Kidney tubule cell (primary cell): ENCODE data around the gene NEXN.
"Not testable (repeated sequence)": the region's sequence is repeated elsewhere in the genome, so short reads cannot be mapped to it uniquely, and the experiment has no call there.

Experiments used
- DNase-seq: peaks from one replicate; pipeline ENCODE4 v3.0.0-alpha.2; 2018; ENCODE audit warnings: low spot score

NEXN gene

DNA sequence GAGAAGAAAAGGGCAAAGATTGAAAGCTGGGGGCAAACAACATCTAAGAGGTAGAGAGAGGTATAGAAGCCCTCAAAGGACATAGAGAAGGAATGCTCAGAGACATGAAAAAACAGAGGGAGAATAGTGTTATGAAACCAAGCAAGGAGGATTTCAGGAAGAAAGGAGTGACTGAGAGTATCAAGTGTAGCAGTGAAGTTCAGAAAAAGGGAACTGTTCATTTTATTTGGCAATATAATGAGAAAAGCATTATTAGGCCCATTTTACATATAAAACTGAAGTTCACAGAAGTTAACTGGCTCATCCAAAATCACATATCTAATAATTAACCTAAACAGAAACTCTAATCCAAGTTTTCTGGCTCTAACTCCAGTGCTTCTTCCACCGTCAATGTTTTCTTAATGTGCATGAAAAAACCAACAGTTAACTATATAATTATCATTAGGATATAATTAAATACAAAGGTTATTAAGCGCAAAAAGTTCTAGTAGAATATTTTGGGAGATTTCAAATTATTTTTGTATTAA lies 17.7 kb downstream of the NEXN start:
- no peak for DNase-seq

DNA sequence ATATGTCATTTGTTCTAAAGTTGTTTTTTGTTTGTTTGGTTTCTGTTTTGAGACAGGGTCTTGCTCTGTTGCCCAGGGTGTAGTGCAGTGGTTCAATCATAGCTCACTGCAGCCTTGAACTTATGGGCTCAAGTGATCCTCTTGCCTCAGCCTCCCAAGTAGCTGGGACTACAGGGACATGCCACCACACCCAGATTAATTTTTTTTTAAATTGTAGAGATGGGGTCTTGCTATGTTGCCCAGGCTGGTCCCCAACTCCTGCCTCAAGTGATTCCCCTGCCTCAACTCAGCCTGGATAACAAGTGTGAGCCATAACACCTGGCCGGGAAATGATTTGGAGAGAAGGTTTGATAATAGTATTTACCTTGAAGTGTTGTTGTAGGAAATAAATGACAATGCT lies 18.2 kb downstream of the NEXN start:
- DNase-seq = no peak

DNA sequence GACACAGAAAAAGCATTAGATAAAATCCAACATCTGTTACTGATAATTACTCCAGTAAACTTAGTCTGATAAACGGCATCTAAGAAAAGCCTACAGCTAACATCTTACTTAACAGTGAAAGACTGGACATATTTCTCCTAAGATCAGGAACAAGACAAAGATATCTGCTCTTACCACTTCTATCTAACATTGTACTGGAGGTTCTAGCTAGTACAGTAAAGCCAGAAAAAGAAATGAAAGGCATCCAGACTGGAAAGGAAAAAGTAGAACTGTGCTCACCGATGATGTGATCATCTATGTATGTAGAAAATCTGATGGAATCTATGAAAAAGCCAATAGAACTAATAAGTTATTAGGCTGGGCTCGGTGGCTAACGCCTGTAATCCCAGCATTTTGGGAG lies 21.7 kb downstream of the NEXN start:
- no peak for DNase-seq

DNA sequence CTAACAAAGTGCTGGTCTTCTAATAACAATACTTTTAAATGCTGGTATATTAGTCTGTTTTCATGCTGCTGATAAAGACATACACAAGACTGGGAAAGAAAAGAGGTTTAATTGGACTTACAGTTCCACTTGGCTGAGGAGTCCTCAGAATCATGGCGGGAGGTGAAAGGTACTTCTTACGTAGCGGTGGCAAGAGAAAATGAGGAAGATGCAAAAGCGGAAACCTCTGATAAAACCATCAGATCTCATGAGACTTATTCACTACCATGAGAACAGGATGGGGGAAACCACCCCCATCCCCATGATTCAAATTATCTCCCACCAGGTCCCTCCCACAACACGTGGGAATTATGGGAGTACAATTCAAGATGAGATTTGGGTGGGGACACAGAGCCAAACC lies 30.5 kb downstream of the NEXN start:
- DNase-seq = not testable (repeated sequence)

DNA sequence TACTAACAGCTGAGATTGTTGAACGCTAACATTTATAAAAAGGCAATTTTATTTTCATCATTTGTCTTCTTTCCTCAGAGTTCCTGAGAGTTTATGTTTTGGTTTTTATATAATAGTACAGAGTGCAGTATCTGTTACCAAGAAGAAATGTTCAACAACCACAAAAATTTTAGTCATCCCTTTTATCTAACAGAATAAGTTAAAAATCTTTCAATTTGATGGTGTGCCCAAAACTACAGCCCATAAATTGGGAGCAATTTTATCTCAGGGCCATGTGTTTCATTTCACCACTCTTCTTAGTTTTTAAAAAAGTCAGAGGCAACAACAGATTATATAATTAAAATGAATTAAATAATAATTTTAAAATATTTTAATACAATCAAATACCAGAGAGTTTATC lies 37.1 kb downstream of the NEXN start:
- no peak for DNase-seq

DNA sequence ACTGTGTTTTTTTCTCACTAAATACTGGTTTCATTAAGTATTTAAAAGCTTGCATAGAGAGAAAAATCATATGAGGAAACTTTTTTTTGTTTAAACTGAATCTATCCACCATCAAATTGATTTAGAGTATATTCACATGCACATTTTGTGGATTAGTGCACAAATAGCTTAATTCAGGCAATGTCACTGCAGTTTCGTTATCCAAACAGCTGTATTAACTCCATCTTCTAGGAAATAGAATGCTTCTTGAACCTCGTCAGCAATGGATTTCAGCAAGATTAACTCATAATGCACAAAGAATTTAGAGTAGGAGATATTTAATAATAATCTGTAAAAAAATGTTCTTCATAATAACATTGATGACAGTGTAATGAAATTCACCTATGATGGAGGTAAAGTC lies 37.5 kb downstream of the NEXN start:
- DNase-seq = no peak

DNA sequence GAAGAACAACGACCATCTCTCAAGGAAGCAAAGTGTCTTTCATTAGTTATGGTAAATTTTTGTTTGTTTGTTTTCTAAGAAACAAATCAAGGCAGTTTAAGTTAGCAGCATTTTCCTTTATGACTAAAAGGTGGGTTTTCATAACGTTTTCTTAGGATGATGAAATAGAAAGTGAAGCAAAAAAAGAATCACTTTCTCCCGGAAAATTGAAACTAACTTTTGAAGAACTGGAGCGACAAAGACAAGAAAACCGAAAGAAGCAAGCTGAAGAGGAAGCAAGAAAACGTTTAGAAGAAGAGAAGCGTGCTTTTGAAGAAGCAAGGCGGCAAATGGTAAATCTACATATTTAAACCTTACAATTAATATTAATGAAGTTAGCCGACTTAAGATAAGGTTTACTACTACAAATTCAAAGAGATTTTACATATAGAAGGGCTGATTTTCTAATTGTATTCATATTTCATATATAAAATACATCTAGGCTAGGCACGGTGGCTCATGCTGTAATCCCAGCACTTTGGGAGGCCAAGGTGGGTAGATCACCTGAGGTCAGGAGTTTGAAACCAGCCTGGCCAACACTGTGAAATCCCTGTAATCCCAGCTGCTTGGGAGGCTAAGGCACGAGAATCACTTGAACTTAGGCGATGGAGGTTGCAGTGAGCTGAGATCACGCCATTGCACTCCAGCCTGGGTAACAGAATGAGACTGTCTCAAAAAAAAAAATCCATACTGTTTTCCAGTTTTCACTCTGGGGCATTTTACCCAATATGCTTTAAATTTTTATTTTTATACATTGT lies 38.3 kb downstream of the NEXN start:
- no peak for DNase-seq

DNA sequence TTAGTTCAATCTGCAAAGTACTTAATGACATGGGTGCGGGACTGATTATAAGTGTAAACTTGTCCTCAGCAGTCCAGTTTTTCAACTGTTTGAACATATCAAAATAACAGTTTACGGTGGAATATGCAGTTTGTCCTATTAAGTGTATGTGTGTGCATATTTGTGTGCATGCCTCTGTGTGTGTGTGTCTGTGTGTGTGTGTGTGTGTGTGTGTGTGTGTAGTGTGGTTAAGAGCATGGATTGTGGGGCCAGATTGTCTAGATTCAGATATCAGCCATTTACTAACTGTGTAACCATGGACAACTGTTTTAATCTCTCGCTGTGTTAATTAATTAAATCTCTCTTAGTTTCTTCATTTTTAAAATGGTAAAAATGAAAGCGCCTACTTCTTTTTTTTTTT lies 39.0 kb downstream of the NEXN start:
- DNase-seq = no peak

DNA sequence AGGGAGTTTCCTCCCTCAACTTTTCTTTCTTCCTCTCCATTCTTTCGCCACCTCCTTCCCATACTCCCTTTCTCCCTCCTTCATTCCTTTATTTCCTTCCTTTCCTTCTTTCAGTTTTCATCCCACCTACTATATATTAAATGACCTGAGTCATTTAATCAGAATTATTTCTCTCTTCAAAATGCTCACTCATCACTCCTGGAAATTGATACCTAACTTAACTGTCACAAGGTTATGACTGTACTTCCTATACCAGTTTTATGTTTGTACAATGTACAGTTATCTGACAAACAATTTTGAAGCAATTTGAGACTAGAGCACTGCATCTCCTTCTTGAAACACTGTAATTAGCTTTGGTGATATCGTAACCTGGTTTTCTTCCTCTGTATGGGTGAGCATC lies 41.4 kb downstream of the NEXN start:
- no peak for DNase-seq

DNA sequence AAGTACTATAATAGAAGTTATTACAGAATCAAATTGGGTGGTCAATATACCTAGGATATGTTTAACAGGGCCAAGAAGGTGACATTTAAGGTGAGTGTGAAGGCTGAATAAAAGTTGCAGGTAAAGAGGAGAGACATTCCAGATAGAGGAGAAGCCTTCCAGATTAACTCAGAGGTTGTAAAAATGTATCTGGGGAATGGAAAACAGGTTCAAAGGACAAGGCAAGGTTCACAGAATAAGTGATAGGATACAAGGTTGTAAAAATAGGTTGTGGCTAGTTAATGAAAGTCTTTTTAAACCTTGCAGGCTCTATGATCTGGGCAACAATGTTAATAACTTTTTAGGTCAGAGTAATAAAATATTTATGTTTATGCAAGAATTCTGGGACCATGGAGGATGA lies 50.2 kb downstream of the NEXN start:
- DNase-seq = no peak

DNA sequence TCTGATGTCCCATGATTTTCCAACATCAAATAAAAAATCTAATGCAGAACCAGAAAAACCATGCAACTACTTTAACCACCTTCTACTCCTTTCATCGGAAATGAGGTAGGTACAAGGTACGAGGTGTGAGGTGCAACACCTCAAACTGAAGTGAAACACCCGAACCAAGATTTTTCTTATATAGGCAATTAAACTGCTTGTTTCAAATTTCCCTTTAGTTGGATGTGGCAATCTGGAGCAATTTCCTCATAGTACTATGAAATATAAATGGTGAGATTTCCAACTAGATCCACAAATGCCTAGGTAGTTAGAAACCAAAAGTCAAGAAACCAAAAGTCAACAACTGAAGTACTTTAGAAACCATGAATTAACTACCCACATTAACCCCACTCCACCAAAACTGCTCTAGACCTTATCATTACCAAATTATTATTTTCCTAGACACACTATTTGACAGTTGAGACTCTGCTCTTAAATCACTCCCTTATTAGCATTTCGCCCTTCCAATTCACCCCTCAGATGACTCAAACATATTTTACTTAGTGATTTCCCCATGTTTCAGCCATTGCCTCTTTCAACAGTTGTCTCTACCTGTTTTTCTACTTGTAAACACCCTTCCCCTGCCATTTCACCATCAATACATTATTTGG lies 52.6 kb downstream of the NEXN start:
- DNase-seq = no peak

DNA sequence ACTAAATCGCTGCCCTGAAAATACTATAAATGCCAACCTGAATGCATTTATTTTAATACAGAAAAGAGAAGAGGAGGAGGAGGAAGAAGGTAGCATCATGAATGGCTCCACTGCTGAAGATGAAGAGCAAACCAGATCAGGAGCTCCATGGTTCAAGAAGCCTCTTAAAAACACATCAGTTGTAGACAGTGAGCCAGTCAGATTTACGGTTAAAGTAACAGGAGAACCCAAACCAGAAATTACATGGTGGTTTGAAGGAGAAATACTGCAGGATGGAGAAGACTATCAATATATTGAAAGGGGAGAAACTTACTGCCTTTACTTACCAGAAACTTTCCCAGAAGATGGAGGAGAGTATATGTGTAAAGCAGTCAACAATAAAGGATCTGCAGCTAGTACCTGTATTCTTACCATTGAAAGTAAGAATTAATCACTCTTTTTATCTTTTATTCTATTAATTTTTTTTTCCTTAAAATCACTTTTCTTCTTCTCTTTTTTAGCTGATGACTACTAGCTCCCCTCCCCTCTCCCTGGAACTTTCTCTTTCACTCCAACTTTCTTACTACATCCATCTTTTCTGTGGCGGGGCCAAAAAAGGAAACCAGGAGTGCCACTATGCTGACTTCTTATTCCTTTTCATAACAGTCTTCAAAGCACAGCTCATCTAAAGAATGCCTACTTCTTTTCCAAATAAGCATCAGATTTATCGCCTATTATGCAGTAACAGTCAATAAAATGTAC lies 54.1 kb downstream of the NEXN start:
- DNase-seq = no peak

DNA sequence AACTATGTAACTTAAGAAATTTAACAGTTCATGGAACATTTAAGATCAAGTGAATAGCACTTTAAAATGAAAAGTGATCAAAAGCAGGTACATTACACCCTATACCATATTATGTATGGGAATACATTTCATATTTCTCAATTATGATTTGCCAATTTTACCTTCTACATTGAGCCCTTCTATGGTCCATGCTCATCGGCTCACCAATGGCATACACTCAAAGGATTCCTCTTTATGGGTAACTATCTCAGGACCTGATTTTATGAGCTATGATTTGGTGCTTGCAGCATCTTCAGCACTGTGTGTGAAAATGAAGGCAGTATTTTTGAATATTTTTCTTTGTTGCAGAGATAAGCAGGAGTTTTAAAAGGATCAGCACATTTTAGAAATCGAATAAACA lies 56.9 kb downstream of the NEXN start:
- no peak for DNase-seq

DNA sequence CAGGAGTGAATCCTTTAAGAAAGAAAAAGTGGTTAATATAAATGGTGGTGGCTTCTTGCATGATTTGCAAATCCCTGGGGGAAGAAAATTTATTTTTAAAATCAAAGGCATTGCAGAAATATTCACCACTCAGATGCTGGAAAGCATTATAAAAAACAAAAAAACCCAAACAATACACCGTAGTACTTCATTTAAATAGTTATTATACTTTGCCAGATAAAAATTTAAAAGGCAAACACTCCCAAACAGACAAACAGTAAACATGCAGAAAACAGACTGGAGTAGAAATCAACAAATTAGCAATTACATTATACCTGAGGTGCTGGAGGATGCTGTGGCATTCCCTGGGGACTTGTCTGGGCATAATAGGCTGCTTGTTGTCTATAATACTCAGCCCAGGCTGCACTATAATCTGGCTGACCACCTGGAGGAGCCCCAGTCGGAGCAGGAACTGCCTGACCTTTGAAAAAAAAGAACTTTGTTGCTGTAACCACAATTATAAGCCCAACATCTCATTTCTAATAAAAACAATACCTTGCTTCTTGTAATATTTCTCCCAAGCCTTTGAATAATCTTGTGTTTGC lies 60.5 kb downstream of the NEXN start:
- peak; percentile 20 for DNase-seq

DNA sequence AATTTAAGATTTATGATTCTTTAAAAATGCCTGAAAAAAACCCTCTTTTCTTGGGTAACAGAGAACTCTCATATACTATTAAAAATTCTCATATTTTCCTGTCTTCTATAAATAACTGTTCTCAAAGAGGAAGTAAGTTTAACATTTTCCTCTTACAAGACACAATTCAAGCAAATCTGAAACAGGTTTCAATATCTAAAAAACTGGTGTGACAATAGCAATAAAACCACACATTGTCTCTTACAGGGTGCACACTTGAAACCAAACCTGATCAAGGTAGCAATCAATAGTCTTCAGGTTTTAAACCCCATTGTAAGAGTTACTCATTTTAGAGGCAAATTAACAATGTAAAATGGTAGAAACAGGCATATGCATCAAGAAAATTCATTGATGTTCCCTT lies 62.4 kb downstream of the NEXN start:
- no peak for DNase-seq

DNA sequence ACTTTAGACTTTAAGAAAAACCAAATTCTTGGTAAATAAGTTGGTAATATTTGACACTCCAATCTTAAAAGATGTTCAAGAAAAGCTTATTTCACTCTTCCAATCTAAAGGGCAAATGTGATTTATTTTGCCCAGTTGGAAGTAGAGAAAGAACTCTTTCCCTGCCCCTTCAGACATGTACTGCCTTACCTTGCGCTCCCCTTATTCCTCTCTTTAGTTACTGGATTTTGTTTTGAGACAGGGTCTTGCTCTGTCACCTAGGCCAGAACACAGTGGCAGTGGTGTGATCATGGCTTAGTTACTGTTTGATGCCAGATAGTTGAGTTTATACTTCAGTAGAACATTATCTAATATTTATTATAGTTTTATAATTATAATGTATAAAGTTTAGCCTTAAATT lies 62.9 kb downstream of the NEXN start:
- DNase-seq = no peak

DNA sequence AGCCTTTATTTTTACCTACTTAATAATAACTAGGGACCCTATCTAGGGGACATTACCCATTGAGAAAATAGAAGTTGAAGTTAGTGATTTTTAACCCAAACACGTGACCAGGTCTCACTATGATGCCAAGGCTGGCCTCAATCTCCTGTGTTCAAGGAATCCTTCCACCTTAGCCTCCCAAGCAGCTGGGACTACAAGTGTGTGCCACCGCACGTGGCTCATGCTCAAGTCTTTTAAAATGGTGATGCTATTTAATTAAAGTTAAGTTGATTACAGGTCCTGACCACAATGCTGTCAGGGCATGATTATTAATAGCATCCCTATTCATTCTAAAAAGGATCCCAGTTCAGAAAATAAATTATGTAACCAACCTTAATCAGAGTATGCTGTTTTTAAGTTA lies 65.5 kb downstream of the NEXN start:
- DNase-seq = no peak

DNA sequence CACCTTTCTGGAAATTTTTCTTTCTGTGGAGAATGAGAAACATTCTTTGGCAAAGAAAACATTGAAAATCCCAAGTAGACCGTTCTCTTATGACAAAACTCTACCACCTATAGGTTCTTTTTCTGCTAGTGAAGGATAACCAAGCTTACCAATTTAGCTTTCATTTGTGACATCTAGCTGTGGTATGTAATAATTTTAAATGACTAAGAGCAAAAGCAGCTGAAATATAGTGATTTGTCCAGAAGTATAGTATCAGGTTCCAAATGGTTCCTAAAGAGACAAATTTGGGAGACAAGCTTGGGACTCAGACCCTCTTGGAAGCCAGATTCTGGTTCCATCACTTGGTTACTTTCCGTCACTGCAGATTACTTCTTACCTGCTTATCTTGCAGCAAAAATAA lies 66.1 kb downstream of the NEXN start:
- no peak for DNase-seq

DNA sequence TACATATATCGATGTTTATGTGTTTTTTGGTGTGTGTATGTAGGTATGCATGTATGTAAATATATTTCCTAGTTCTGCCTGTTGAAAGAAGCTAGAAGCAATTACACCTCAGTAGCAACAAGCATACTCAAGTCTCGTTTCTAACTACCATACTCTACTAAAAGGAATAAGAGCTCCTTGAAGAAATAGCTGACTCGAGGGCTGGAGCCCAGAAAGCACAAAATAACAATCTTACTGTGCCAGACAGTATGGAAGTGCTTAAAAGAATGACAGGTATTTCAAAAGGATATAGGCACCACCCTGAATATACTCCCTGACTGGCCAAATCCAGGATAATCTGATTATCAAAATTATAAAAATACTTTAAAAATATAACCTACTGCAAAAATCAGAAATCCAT lies 67.3 kb downstream of the NEXN start:
- no peak for DNase-seq

DNA sequence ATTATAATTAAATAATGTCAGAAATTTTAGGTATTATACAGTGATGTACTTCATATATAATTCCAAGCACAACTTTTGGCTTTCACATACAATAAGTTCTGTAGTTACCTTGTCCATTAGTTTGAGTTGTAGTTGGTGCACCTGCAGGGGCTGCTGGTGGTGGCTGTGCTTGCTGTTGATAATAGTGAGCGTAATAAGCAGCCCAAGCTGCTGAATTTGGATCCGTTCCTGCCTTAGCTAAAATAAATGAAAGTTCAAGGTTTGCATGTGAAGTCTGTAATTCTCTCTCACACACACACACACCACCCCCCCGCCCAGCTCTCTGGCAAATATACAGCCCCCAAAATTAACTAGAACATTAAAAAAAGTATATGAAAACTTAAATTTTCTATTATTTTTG lies 68.0 kb downstream of the NEXN start:
- no peak for DNase-seq

DNA sequence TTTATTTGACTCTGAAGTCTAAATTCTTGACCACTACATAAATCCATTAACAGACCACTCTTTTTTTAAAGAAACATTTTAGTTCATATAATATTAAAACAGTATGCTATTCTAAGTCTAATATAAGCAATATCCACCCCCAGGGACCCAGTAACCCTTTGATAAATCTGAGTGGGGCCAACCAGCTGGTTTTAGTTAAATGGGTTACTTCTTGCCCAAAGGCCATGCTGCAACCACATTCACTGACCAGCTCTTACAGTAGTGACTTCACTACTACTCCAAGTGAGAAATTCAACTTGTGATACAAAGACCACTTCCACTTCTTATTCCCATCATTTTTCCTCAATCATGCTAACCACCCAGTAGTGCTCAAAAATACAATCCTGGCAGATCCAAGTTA lies 70.0 kb downstream of the NEXN start:
- DNase-seq = no peak

DNA sequence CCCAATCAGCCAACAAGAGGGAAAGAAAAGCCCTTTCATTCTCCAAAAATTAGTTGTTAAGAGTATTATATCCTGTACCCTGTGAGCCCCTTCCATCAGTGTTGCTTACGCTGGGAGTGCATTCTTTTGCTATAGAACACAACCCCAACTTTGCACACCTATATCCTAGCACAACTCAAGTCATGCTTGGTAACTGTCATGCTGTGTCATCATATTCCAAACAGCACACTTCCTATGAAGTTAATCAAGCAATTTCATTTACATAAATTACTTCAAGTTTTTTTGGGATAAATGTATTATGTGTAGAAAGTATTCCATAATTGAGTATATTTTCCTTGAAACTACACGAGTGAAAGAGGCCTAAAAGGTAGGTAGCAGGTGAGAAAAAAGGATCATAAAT lies 70.4 kb downstream of the NEXN start:
- no peak for DNase-seq

DNA sequence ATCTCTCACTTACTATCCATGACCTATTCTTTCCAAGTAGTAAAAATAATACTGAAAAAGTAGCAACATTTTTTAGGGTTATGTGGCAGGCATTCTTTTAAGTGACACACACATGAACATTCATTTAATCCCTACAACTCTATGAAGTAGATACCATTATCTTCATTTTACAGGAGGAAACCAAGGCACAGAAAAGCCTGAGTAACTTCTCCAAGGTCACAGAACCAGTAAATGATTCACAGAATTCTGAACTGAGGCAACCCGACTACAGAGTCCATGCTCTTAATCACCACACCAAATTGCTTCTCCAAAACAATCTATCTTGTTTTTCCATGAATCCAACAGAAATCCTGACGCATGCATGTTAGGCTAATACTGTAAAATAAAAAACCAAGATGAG lies 73.0 kb downstream of the NEXN start:
- DNase-seq = peak; percentile 55
